Measurements from ENCODE around the gene METTL4. TPM values are rescaled to one million over a fixed set of nuclear protein-coding genes. Genes with fewer than 3 reads are reported as not detected.

Gene METTL4, protein sequence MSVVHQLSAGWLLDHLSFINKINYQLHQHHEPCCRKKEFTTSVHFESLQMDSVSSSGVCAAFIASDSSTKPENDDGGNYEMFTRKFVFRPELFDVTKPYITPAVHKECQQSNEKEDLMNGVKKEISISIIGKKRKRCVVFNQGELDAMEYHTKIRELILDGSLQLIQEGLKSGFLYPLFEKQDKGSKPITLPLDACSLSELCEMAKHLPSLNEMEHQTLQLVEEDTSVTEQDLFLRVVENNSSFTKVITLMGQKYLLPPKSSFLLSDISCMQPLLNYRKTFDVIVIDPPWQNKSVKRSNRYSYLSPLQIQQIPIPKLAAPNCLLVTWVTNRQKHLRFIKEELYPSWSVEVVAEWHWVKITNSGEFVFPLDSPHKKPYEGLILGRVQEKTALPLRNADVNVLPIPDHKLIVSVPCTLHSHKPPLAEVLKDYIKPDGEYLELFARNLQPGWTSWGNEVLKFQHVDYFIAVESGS
- 23.8 TPM for polyA plus RNA-seq (ENCODE audit: insufficient read length)
- long read RNA-seq, donor 1, partial matches to known transcripts = 5 of 6 reads
- long read RNA-seq, donor 1, other reads (novel, unspliced or antisense) = 0 of 6 reads
- long read RNA-seq, donor 2, partial matches to known transcripts = 0 of 2 reads
- long read RNA-seq, donor 2, other reads (novel, unspliced or antisense) = 0 of 2 reads
- long read RNA-seq, donor 3, partial matches to known transcripts = 7 of 9 reads
- long read RNA-seq, donor 3, other reads (novel, unspliced or antisense) = 0 of 9 reads
- long read RNA-seq, donor 4 = 0 reads
- long read RNA-seq, donor 5, partial matches to known transcripts = 9 of 11 reads
- long read RNA-seq, donor 5, other reads (novel, unspliced or antisense) = 0 of 11 reads
- long read RNA-seq, donor 6, partial matches to known transcripts = 0 of 1 reads
- long read RNA-seq, donor 6, other reads (novel, unspliced or antisense) = 0 of 1 reads
- long read RNA-seq, donor 7, partial matches to known transcripts = 6 of 10 reads
- long read RNA-seq, donor 7, other reads (novel, unspliced or antisense) = 0 of 10 reads
- long read RNA-seq, donor 8, partial matches to known transcripts = 0 of 1 reads
- long read RNA-seq, donor 8, other reads (novel, unspliced or antisense) = 0 of 1 reads

DNA sequence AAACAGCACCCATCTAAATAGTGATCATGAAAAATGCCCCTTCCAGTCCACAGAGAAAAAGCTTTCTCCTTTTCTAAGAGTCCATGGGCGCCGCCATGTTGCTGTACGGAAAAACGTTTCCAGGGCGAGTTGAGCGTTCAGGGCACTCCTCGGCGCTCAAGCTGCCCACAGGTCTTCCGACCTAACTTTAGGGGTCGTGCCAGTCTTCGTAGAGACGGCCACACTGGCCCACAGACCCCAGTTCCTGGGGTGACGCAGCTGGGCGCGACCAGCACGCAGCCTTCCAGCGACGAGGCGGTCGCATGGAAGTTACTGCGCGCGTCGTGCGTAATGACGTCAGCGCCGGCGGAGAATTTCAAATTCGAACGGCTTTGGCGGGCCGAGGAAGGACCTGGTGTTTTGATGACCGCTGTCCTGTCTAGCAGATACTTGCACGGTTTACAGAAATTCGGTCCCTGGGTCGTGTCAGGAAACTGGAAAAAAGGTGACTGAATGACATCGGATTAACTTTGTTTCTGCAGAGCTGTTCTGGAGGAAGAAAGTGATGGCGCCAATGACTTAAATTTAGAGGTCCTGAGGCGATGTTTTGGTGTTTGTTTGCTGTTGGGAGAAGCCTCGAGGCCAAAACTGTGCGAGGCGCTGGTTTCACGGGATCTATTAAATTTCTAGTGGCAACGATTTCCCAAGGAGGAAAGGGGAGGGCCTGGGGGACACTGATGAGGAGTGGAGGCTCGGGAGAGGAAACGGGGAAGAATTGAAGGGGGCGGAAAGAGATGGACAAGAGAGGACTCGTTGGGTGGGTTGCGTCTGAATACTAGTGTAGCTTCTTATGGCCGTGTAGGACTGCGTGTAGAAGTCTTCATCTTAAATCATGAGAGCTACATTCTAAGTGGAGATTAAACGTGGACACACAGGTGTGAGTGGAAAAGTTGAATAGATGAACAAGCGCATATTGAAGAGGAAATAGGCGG is at the start of gene METTL4, which contains the start of gene NDC80:
METTL4 (minus strand) TSS at position 306 of the 971 bp plus-strand sequence. CDS start 4,289 bp downstream, outside the sequence.
NDC80 (plus strand) TSS at position 358 of the 971 bp plus-strand sequence. CDS start 1,429 bp downstream, outside the sequence.
- peak; percentile 87 for DNase-seq

DNA sequence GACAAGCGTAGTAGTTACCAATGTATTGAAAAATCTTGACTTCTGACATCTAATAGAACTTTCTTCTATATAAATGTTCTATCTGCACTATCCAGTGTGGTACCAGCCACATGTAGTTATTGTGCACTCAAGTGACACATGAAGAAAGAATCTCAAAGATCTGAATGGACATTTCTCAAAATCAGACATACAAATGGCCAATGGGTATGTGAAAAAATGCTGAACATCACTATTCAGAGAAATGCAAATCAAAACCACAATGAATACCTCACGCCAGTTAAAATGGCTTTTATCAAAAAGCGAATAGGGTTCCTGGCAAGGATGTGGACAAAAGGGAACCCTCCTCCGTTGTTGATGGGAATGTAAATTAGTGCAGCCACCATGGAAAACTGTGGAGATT is 46.7 kb upstream of the METTL4 start:
- DNase-seq = no peak

DNA sequence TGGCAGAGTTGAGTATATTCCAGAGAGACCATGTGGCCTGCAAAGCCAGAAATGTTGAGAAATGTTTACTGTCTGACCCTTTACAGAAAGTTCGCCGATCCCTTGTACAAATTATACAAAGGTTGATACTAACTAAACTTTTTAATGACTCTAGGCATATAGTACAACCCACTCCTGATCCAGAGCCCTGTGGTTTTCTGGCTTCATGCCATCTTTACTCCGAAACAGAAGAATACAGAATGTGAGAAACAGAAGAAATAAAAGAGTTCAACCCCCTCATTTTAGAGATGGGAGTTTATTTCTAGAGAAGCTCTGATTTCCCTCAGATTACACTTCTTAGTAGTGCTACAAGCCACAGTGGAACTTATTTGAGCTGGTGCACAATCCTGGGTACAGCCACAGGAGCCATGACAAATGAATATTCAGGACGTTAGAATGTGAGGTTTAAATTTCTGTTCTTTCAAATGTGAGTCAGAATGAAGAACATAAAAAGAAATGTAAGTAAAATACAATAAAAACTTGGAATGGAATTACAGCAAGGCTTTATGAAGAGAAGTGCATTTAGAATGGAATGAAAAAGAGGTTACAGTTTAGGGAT is 46.2 kb upstream of the METTL4 start:
- no peak for DNase-seq

DNA sequence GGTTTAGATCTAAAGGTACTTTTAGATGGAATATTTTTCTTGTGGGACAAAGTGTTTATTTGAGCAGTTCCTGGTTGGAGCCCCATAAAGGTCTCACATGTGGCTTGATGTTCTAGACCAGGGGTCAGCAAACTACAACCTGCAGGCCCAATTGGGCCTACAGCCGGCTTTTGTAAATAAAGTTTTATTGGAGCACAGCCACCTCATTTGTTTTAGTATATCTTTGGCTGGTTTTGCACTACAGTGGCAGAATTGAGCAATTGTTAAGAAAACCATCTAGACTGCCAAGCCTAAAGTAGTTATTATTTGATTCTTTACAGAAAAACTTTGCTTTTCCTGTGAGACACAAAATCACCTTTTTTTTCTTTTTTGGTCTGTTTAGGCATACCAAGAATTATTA is 41.7 kb upstream of the METTL4 start:
- DNase-seq = no peak

DNA sequence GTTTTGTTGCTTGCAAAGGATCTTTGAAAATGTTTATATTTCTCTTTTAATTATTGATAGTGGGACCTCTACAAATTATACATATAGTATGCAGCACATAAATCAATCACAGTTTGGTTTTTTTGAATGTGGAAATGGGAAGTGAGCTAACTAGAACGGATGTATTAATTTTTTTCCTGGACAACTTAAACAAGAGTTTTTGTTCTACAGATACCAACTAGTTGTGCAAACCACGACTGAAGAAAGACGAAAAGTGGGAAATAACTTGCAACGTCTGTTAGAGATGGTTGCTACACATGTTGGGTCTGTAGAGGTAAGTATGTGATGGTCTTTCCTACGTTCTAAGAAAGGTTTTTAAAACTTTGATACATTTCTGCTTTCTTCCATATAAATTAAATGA is 39.2 kb upstream of the METTL4 start:
- DNase-seq = no peak

DNA sequence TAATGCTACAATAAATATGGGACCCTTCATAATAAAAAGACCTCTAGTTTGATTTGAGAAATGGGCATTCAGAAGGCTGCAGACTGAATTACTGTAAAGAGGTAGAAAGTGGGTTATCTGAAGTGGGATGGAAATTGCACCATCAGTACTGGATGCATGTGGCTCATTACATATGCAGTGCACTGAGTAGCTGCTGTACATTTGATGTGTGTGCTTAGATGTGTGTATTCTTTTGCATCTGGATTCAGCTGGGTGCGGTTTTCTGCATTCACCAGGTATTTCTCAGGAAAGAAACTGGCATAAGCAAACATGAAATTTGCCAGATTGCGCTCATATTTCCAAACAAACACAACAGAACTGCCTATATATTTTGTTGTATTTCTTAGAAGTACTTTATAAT is 38.3 kb upstream of the METTL4 start:
- no peak for DNase-seq

DNA sequence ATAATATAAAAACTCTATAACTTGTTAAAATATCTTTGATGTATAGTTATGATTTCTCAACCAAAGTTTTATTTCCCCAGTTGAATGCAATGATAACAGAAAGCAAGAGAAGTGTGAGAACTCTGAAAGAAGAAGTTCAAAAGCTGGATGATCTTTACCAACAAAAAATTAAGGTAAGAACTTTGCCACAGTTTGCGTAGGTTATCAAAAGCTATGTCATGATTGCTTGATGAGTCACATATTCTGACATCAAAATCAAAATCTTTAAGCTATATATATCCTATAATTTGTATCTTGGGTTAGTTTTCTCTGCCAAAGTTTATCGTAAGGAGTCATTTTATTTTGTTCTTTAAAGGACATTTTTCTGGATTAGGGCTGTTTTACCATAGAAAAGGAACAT is 35.0 kb upstream of the METTL4 start:
- no peak for DNase-seq

DNA sequence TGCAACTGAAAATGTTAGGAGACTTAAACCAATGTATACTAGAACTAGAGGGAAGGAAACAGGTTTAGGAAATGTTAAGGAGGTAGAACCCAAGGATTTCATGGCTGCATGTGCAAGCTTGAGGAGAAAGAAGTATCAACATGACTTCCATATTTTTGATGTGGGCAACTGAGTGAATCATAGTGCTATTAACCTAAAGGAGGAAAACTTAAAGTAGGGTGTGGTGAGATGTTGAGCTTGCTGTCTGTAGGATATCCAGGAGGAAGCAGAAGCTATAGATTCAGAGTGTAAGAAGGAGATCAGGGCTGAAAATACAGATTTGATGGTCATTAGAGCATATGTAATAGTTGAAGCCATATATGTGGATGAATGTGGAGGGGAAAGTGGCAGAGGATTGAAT is 31.5 kb upstream of the METTL4 start:
- no peak for DNase-seq

GRCh38 chr18:2597639-2598038 is 26.3 kb upstream of the METTL4 start:
- DNase-seq = no peak

DNA sequence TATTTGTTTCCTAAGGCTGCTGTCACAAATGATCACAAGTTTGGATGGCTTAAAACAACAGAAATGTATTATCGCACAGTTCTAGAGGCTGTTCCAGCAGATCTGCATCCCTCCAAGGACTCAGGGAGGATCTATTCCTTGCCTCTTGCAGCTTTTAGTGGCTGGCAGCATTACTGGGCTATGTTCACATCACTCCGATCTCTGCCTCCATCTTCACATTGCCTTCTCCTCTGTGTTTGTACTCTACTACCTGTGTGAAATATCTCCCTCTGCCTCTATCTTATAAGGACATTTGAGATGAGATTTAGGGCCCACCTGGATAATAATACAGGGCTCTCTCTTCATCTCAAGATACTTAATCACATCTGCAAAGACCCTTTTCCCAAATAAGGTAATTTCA is 19.0 kb upstream of the METTL4 start:
- no peak for DNase-seq

GRCh38 chr18:2589345-2590068 is 18.2 kb upstream of the METTL4 start:
- DNase-seq = no peak

DNA sequence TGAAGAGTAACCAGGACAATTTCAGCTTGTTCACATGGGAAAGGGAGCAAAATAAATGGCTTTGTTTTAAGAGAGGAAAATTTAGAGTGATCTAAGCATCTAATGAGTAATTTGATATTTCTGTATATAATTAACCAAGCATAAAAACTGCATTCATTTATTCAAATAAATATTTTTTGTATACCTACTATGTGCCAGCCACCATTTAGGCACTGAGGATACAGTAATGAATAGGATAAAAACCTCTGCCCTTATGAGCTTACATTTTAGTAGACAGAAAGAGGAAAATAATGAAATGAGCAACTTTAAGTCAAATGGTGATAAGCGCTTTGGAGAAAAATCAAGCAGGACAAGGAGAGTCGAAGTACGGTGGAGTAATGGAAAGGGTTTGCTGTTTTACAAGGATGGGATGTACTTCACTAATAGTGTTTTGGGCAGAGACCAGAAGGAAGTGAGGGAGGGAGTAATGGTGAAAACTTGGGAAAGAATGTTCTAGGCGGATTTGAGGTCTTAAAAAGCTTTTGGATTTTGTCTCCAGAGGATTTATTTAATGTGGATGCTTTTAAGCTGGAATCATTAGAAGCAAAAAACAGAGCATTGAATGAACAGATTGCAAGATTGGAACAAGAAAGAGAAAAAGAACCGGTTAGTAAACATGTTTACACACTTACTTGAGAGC is 17.5 kb upstream of the METTL4 start:
- DNase-seq = no peak

DNA sequence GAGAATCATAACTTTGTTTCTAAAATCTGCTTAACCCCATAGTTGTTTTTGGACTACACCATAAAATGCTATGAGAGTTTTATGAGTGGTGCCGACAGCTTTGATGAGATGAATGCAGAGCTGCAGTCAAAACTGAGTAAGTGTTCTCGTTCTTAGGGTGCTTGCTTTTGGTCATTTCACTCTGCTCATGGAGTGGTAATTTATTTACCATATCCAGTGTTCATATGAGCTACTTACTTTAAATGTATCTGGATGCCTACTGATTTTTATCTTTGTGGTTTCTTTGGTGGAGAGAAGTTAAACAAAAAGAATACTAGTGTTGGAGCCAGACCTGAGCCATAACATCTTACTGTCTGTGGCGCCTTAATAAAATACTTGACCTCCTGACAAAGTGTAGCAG is 16.5 kb upstream of the METTL4 start:
- no peak for DNase-seq

DNA sequence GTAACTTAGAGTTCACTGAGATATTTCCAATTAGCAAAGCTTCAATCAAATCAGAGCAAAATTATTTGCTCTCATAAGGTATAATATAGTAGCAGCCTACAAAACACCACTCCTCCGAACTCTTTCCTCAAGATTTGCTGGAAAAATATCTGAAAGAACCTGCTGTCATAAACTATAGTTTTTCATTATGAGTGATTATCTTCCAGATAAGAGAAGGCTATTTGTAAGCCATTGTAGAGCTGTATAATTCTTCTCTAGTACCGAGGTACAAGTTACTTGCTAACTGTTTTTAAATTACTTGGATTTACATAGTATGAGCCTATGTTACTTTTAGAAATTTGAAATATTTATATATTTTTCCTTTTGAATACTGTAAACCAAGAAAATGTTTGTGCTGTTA is 2.1 kb upstream of the METTL4 start:
- no peak for DNase-seq

- DNase-seq = no peak
These were observed 1.6 kb upstream of the METTL4 start for GRCh38 chr18:2572892-2573291.

GRCh38 chr18:2572171-2572569 is 865 bp upstream of the METTL4 start:
- DNase-seq = peak; percentile 15

GRCh38 chr18:2570772-2571199 is 519 bp downstream of the METTL4 start:
- no peak for DNase-seq

DNA sequence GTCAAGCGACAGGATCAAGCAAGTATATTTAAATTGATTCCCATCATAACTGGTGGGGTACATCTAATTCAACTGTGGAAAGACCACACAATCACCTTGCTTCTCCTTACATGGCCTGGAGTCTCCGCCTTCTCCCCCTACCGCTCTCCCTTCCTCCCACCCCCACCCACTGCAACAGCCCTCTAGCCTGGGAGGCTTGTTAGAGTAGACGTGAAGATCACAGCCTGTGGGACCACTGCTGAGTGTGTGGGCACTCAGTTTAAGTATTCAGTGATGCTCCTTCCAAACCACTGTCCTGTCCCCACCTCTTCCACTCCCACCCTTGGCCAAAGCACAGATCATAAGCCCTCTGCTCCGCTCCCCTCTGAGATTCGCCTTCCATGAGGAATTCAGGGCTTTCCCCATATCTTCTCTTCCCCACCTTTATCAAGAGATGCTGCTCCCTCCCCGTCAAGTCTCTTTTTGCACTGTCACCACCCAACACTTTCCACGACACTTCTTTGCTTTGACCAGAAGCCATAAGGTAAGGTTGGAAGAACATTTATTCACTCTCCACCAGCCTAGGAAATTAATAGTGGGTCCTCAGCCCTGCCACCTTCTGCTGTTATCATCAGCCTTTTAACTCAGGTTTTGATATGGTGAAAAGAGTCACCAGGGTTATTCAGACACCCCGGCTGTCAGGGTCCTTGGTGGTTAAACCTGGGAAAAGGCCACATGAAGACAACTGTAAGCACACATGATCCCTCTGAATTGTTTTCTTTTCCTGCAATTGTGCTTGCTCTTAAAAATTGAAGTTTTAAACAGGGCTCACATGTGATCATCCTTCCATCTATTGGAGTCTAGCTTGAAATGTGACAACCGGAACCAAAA is 1.7 kb downstream of the METTL4 start:
- no peak for DNase-seq

- no peak for DNase-seq
These were observed 2.7 kb downstream of the METTL4 start for GRCh38 chr18:2568605-2569004.
